ENCODE results near the gene GINM1.
A peak's percentile ranks its signal among the peaks of the same experiment; 100 is the strongest.

GINM1 gene

GRCh38 chr6:149600508-149600907 lies 34.3 kb downstream of the GINM1 start:
- DNase-seq, result no peak

GRCh38 chr6:149608381-149608982 lies 42.3 kb downstream of the GINM1 start:
- DNase-seq, result no peak

- no peak for DNase-seq
Observed at GRCh38 chr6:149614337-149614736, 48.2 kb downstream of the GINM1 start.

GRCh38 chr6:149615805-149616204 lies 49.6 kb downstream of the GINM1 start:
- no peak for DNase-seq

GRCh38 chr6:149627672-149628071 lies 61.5 kb downstream of the GINM1 start:
- no peak for DNase-seq

- DNase-seq, result no peak
Observed at GRCh38 chr6:149628875-149629510, 62.8 kb downstream of the GINM1 start.

GRCh38 chr6:149634315-149634714 lies 68.1 kb downstream of the GINM1 start:
- no peak for DNase-seq

GRCh38 chr6:149636124-149636523 lies 69.9 kb downstream of the GINM1 start:
- DNase-seq, result peak; percentile 2

Measured in kidney glomerular epithelial cell (primary cell).